ENCODE measurements around the gene WASHC4.

WASHC4 gene, protein sequence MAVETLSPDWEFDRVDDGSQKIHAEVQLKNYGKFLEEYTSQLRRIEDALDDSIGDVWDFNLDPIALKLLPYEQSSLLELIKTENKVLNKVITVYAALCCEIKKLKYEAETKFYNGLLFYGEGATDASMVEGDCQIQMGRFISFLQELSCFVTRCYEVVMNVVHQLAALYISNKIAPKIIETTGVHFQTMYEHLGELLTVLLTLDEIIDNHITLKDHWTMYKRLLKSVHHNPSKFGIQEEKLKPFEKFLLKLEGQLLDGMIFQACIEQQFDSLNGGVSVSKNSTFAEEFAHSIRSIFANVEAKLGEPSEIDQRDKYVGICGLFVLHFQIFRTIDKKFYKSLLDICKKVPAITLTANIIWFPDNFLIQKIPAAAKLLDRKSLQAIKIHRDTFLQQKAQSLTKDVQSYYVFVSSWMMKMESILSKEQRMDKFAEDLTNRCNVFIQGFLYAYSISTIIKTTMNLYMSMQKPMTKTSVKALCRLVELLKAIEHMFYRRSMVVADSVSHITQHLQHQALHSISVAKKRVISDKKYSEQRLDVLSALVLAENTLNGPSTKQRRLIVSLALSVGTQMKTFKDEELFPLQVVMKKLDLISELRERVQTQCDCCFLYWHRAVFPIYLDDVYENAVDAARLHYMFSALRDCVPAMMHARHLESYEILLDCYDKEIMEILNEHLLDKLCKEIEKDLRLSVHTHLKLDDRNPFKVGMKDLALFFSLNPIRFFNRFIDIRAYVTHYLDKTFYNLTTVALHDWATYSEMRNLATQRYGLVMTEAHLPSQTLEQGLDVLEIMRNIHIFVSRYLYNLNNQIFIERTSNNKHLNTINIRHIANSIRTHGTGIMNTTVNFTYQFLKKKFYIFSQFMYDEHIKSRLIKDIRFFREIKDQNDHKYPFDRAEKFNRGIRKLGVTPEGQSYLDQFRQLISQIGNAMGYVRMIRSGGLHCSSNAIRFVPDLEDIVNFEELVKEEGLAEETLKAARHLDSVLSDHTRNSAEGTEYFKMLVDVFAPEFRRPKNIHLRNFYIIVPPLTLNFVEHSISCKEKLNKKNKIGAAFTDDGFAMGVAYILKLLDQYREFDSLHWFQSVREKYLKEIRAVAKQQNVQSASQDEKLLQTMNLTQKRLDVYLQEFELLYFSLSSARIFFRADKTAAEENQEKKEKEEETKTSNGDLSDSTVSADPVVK

GRCh38 chr12:105107494-105108371, at the start of gene WASHC4:
Gene WASHC4 (plus strand): TSS chr12:105107731. CDS start chr12:105107801, 70 bp downstream.
- DNase-seq, result peak; percentile 94

- DNase-seq, result no peak
Measured at GRCh38 chr12:105060715-105061378, 46.7 kb upstream of the WASHC4 start.

DNA sequence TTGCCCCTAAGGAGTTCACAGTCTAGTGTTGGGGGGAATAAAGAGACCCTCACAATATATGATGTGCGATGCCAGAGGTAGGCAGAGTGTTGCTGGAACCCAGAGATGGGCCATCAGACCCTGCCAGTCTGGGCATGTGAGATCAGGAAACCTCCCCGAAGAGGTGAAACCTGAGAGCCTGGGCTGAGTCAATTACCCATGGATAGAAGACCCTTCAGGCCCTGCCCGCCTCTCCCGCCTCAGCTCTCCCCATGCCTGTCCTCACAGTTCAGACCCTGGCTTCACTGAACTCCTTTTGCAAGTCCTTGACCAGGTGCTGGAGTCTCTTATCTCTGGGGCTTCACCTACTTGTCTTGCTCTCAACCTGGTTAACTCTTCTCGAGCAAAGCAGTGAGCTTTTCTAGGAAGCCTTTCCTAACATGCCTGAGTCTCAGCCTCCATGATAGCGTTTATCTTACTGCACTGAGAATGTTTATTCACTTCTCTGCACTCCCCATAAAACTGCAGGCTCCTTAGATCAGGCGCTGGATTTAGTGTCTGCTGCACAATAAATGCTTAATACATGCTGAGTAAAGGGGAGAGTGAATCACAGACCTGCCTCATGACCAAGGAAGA, 42.9 kb upstream of the WASHC4 start:
- no peak for DNase-seq

GRCh38 chr12:105067511-105068031, 40.0 kb upstream of the WASHC4 start:
- no peak for DNase-seq

DNA sequence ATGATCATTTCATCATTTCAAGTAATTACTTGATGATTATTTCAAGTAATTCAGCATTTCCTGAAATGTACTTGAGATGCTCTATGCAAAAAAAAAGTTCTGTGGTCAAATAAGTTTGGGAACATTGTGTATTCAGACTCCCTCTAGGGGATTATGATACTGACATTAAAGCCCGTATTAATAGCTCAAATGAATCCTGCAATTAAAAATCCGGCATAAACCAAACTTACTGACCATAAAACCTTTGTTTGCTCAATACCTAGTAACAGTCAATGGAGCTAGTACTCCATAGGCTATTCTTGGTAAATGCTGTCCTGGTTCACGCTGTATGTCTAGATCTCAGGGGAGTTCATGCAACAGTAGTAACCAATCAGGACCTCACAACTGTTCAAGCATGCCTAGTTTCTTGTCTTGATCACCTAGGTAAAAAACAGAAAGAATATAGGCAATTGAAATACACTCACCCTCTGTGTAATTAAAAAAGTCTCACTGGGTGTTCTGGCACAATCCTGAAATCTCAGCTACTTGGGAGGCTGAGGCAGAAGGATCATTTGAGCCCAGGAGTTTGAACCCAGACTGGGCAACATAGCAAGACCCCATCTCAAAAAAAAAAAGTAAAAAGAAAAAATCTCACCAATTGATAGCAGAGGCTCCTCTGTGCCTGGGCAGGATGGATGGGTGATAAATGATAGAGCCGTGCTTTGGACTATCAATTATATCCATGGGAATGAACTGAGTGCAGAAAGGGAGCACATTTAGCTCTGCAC, 37.4 kb upstream of the WASHC4 start:
- no peak for DNase-seq

GRCh38 chr12:105071981-105072380, 35.5 kb upstream of the WASHC4 start:
- DNase-seq, result no peak

DNA sequence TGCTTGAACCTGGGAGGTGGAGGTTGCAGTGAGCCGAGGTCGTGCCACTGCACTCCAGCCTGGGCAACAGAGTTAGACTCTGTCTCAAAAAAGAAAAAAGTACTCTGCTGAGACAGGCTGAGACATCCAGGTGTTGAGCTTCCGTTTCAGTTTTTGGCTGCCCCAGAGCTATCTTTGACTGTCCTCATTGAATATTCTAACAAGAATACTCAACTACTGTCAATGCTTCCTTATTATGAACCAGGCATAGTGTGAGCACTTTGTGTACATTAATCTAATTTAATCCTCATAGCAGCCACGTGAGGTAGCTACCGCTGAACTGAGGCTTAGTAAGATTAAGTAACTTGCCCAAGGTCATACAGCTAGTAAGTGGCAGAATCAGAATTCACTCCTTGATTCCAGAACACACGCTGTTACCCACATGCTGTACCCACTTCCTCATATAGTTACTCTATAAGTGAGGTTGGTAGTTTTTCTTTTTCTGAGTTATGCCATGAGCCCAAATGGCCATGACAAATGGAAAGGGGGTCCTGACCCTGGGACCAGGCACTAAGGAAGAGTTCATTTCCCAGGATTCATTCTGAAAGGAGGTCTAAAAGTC, 34.5 kb upstream of the WASHC4 start:
- DNase-seq, result no peak

- DNase-seq, result no peak
Measured at GRCh38 chr12:105076098-105076497, 31.4 kb upstream of the WASHC4 start.

- no peak for DNase-seq
Measured at GRCh38 chr12:105076913-105077312, 30.6 kb upstream of the WASHC4 start.

DNA sequence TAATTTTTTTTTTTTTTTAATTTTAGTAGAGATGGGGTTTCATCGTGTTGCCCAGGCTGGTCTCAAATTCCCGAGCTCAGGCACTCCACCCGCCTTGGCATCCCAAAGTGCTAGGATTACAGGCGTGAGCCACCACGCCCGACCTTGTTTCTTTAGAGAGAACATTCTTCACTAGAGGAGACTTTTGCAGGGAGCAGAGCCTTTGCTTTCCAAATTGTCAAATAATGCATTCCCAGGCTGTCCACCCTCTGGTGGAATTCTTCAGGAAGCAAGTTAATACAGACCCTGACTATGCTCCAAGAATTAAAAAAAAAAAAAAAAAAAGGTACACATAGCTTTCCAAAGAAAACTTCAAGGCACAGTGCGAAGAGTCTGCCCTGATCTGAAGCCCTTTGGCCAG, 30.1 kb upstream of the WASHC4 start:
- DNase-seq, result no peak

GRCh38 chr12:105078712-105079570, 28.6 kb upstream of the WASHC4 start:
- no peak for DNase-seq

DNA sequence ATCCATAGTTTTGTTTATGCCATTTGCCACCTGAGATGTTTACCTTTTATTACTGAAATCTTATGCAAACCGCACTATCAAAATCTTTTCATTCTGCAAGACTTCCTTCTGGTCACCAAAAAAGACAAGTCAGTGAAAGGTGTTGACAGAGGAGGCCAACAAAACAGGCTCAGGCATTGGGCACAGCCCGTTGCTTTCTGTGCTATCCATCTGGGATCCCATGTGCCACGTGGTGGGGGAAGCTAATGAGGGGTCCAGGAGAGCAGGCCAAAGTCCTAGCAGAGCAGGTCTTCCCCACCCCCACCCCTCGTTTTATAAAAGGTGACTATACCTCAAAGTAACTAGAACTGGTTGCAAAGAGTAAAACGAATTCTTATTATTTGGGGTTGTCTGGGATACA, 24.5 kb upstream of the WASHC4 start:
- DNase-seq, result no peak

DNA sequence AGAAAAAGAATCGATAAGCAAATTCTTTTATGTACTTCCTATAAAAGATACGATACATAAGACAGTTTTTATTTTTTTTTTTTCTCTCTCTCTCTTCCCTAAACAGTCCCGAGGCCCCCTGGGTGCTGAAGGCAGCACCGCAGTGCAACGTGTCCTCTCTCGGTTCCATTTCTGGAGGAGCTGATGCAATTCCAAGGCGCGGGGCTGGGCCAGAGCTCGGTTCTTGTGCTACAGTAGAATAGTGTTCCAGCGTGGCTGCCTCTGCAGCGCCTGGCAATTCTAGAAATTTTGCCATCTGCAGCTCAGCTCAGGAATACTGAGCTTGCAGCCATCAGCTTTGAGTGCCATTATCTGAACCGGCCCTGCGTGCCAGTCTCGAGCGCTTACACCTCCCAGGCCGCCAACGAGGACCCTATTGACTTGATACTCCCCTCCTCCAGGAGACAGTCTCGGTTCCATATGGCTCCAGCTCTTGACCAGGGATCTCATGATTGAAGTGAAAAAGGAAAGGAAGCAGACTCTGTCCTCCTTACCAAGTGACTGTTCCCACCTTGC, 23.9 kb upstream of the WASHC4 start:
- DNase-seq, result no peak

DNA sequence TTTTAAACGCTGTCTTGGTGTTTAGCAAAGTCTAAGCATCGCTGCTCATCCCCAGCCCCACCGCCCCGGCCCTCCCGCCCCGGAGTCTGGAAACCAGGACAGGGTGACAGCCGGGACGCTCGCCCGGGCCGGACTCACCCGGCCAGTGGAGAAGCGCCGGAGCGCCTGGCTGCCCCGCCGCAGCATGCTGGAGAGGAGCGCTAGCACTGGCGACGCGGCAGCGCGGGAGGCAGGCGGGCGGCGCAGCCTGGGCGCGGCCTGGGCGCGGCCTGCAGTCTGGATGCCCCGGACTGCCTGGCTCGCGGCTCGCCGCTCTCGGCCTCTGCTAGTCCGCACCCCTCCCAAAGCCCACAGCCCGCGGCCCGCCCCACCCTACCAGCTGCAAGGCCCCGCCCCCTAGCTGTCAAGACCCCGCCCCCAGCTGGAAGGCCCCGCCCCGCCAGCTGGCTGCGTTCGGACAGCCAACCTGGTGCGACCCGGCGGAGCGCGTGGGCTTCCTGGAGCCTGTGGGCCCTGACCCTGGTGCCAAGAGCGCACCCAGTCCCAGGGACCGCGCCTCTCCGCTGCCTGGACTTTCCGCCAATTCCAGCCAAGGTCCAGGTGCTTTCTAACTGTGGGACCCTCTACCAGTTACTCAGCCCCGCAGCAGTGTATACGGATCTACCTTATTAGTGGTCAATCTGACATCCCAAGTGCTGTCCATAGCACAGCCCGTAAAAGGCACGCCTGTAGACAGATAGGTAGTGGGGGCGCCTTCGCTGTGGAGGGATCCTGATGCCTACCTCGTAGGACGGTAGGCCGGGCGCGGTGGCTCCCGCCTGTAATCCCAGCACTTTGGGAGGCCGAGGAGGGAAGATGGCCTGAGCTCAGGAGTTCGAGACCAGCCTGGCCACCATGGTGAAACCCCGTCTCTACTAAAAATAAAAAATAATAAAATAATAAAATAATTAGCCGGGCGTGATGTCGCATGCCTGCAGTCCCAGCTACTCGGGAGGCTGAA, 23.0 kb upstream of the WASHC4 start, which contains the start of gene ALDH1L2:
ALDH1L2 (minus strand) TSS at position 208 of the 1,000 bp plus-strand sequence; CDS start at position 186, 22 bp downstream.
- peak; percentile 53 for DNase-seq

DNA sequence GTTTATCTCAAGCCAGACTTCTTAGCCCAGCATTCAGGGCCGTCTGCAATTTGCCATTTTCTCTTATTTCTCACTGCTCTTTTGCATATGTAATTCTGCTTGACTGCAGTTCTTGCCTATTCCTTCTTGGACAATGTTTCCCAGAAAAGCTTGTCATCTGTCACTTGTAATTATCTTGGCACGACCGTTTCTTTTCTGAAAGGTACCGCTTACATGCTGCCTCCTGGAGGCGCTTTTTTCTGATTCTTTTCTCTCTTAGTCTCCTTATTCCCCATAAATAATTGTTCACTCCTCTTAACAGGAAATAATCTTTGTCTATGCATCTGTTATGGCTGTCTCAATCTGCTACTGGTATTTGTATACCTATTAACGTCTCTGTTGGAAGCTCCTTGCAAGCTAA, 22.0 kb upstream of the WASHC4 start:
- no peak for DNase-seq

- no peak for DNase-seq
Measured at GRCh38 chr12:105089817-105090216, 17.7 kb upstream of the WASHC4 start.

DNA sequence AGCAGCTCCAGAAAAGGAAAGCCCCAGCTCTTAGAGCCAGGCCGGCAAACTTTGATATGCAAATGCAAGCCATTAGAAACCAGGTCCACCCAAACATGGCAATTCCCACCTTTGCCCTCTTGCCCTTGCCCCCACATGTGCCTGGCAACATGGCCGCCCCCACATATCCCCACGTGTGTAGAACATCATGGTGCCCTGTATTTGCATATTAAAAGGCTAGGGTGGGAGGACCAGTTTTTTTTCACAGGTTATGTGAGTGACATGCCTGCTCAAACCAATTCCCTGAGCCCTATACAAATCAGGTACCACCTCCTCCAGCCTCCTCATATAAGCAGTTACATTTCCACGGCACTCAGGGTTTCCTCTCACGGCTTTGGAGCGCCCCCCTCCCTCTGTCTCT, 17.2 kb upstream of the WASHC4 start:
- DNase-seq, result no peak
